K562 (cell line): ENCODE measurements around the gene PDGFD. TPM values are rescaled to one million over a fixed set of nuclear protein-coding genes. Genes with fewer than 3 reads are reported as not detected.

ENCODE experiments used
- ATAC-seq: fragments of 200-7000 bp; cut with Tn5 transposase; 3 replicates; pipeline ENCODE4 v1.9.1; 2020; ENCODE audit warnings: moderate library complexity
- BruUV-seq: library from RNA; stranded (reverse); fragments of 400-500 nt; replicated peaks from 2 replicates; lab custom pipeline; 2021; lab: Mats Ljungman, UMichigan
- CTCF ChIA-PET: fragments of 300-600 bp; formaldehyde crosslinking; extraction: SDS; loops from one replicate; lab custom pipeline; 2021; ENCODE audit warnings: low intra/inter-chr PET ratio; lab: Yijun Ruan, JAX
- POLR2A ChIA-PET: fragments of 300-600, 350-650 bp; sonication (Branson Sonifier 250); formaldehyde crosslinking; extraction: SDS; loops from one replicate; lab custom pipeline; 2021; ENCODE audit warnings: antibody characterized with exemption, inconsistent platforms; lab: Yijun Ruan, JAX
- DNase-seq, 4 experiments: peaks; one replicate each; pipeline versions ENCODE4 v3.0.0 to v3.0.0-alpha.2; 2011 to 2018; ENCODE audit warnings: low spot score in 3 of 4, mixed read lengths in 3 of 4; ENCODE audit errors: extremely low read depth in 1 of 4
- FAIRE-seq: peaks from 2 replicates; lab custom pipeline; 2011; peaks lifted over from hg19 to GRCh38; lab: Jason Lieb, UNC
- H2AFZ ChIP-seq: 2 replicates; pipeline ENCODE4 v1.6.0; 2011; ENCODE audit warnings: low read depth, low read length, control low read depth, inconsistent platforms
- H3K27ac ChIP-seq: fragments of 200-600 bp; 3 replicates; pipeline ENCODE4 v1.8.0; 2011; ENCODE audit warnings: low read depth, mild to moderate bottlenecking, control low read depth, inconsistent platforms, low read length, moderate library complexity, mixed read lengths; ENCODE audit errors: extremely low read depth
- H3K27me3 ChIP-seq, 2 experiments: fragments of 300-600 bp in 1 of 2; 2 replicates in 1 of 2; 3 replicates in 1 of 2; pipeline versions ENCODE4 v1.6.0 to v1.8.0; 2011; ENCODE audit warnings: inconsistent platforms in 2 of 2, low read length in 2 of 2, mild to moderate bottlenecking in 1 of 2, mixed read lengths in 1 of 2, moderate library complexity in 1 of 2; ENCODE audit not compliant: control insufficient read depth in 2 of 2, insufficient read depth in 2 of 2
- H3K36me3 ChIP-seq: fragments of 300-600 bp; 3 replicates; pipeline ENCODE4 v1.8.0; 2011; ENCODE audit warnings: mild to moderate bottlenecking, low read length, inconsistent platforms; ENCODE audit not compliant: control insufficient read depth, insufficient read depth
- H3K4me1 ChIP-seq, 2 experiments: fragments of 200-600 bp in 1 of 2; replicated peaks in 1 of 2; 2 replicates in 1 of 2; 3 replicates in 1 of 2; pipeline versions ENCODE4 v1.5.1 to v1.8.0; 2011; ENCODE audit warnings: inconsistent platforms in 2 of 2, low read length in 2 of 2, mild to moderate bottlenecking in 1 of 2, mixed read lengths in 1 of 2, moderate library complexity in 1 of 2; ENCODE audit not compliant: control insufficient read depth in 2 of 2, insufficient read depth in 2 of 2
- H3K4me2 ChIP-seq: 2 replicates; pipeline ENCODE4 v1.6.1; 2011; ENCODE audit warnings: low read length, control low read depth, inconsistent platforms, mixed read lengths; ENCODE audit not compliant: insufficient read depth
- H3K4me3 ChIP-seq: fragments of 200-600 bp; sonication (generic), shearing (Covaris generic); 2 replicates; pipeline ENCODE4 v1.5.1; 2016; ENCODE audit warnings: control low read depth, inconsistent platforms
- H3K79me2 ChIP-seq: fragments of 200-600 bp; 3 replicates; pipeline ENCODE4 v1.8.0; 2011; ENCODE audit warnings: low read length, inconsistent platforms; ENCODE audit not compliant: control insufficient read depth, insufficient read depth
- H3K9ac ChIP-seq, 2 experiments: 2 replicates each; pipeline versions ENCODE4 v1.6.0 to v1.6.1; 2011; ENCODE audit warnings: low read depth in 2 of 2, low read length in 2 of 2, control low read depth in 1 of 2, inconsistent platforms in 1 of 2, mild to moderate bottlenecking in 1 of 2, mixed read lengths in 1 of 2; ENCODE audit not compliant: insufficient read depth in 1 of 2
- H3K9me1 ChIP-seq: one replicate; pipeline ENCODE4 v1.6.0; 2011; ENCODE audit warnings: inconsistent platforms, mild to moderate bottlenecking, low read length, moderate library complexity; ENCODE audit not compliant: control insufficient read depth, insufficient read depth
- H3K9me3 ChIP-seq: replicated peaks from 2 replicates; pipeline ENCODE4 v1.5.1; 2011; ENCODE audit warnings: low read depth, low read length, inconsistent platforms; ENCODE audit not compliant: control insufficient read depth, insufficient read depth
- H4K20me1 ChIP-seq: replicated peaks from 2 replicates; pipeline ENCODE4 v1.6.1; 2011; ENCODE audit warnings: low read length, inconsistent platforms, mixed read lengths; ENCODE audit not compliant: control insufficient read depth, insufficient read depth
- CEBPG ChIP-seq, 3 experiments: fragments of 200-800 bp in 1 of 3; sonication (Bioruptor generic) in 1 of 3; sonication (generic) in 1 of 3; formaldehyde crosslinking in 1 of 3; IDR thresholded peaks in 2 of 3; conservative IDR thresholded peaks in 1 of 3; 2 replicates each; pipeline versions ENCODE4 v1.6.1 to v1.8.0; 2016 to 2022; ENCODE audit warnings: missing compliant biosample characterization in 2 of 3, missing genetic modification characterization in 2 of 3, mild to moderate bottlenecking in 1 of 3, missing genetic modification reagents in 1 of 3
- DPF2 ChIP-seq: fragments of 450-650 bp; IDR thresholded peaks from 2 replicates; pipeline ENCODE4 v1.6.1; 2016
- HEY1 ChIP-seq: fragments of 250-450 bp; sonication (Bioruptor Pico); IDR thresholded peaks from 2 replicates; pipeline ENCODE4 v1.5.0; 2020; ENCODE audit warnings: mild to moderate bottlenecking, moderate library complexity, borderline replicate concordance
- JUND ChIP-seq, 2 experiments: IDR thresholded peaks; 2 replicates in 1 of 2; 3 replicates in 1 of 2; pipeline ENCODE4 v1.6.1; 2011; ENCODE audit warnings: borderline replicate concordance in 2 of 2, low read depth in 2 of 2, low read length in 2 of 2, improper control_type of control experiment in 1 of 2, missing biosample characterization in 1 of 2, missing genetic modification characterization in 1 of 2, missing genetic modification reagents in 1 of 2
- KDM5B ChIP-seq: fragments of 200-600 bp; sonication (generic); IDR thresholded peaks from 2 replicates; pipeline ENCODE4 v1.6.1; 2012; ENCODE audit warnings: low read depth, mild to moderate bottlenecking, moderate library complexity, low read length, control low read depth, inconsistent platforms; ENCODE audit not compliant: insufficient replicate concordance
- MAFK ChIP-seq: IDR thresholded peaks from 2 replicates; pipeline ENCODE4 v1.6.1; 2011; ENCODE audit warnings: low read length, improper control_type of control experiment
- PHF21A ChIP-seq: fragments of 450-650 bp; IDR thresholded peaks from 2 replicates; pipeline ENCODE4 v1.6.1; 2017; ENCODE audit warnings: low read depth, borderline replicate concordance
- RAD21 ChIP-seq, 2 experiments: fragments of 250-450 bp in 1 of 2; fragments of 450-650 bp in 1 of 2; sonication (Bioruptor Pico) in 1 of 2; formaldehyde crosslinking in 1 of 2; IDR thresholded peaks in 1 of 2; conservative IDR thresholded peaks in 1 of 2; 2 replicates each; pipeline versions ENCODE4 v1.4.0 to v1.8.0; 2020 to 2022; ENCODE audit warnings: mild to moderate bottlenecking in 2 of 2, moderate library complexity in 1 of 2
- RBM14 ChIP-seq: fragments of 200-400 bp; formaldehyde crosslinking; IDR thresholded peaks from 2 replicates; pipeline ENCODE4 v1.6.1; 2018; ENCODE audit warnings: low read depth, mild to moderate bottlenecking, low read length, moderate library complexity, borderline replicate concordance; ENCODE audit not compliant: insufficient read depth
- RBM22 ChIP-seq: fragments of 200-400 bp; formaldehyde crosslinking; IDR thresholded peaks from 2 replicates; pipeline ENCODE4 v1.6.1; 2018; ENCODE audit warnings: low read length, low read depth; ENCODE audit not compliant: poor library complexity, severe bottlenecking
- SMC3 ChIP-seq: conservative IDR thresholded peaks from 2 replicates; pipeline ENCODE4 v1.6.1; 2011; ENCODE audit warnings: low read depth, low read length, improper control_type of control experiment; ENCODE audit not compliant: insufficient read depth
- TFAM ChIP-seq: fragments of 250-450 bp; sonication (Bioruptor Pico); conservative IDR thresholded peaks from 2 replicates; pipeline ENCODE4 v1.5.0; 2021; ENCODE audit warnings: mild to moderate bottlenecking, moderate library complexity
- ZFP36 ChIP-seq: fragments of 150-350 bp; IDR thresholded peaks from 2 replicates; pipeline ENCODE4 v1.6.1; 2018; ENCODE audit warnings: low read length, low read depth; ENCODE audit not compliant: partially characterized antibody
- ZNF507 ChIP-seq: conservative IDR thresholded peaks from 2 replicates; pipeline ENCODE4 v1.6.1; 2017; ENCODE audit warnings: missing genetic modification characterization, missing compliant biosample characterization
- ZNF766 ChIP-seq: fragments of 200-800 bp; sonication (Bioruptor generic); conservative IDR thresholded peaks from 2 replicates; pipeline ENCODE4 v1.6.1; 2016; ENCODE audit warnings: missing genetic modification characterization, missing compliant biosample characterization
- WGBS: fragments of 100-300 bp; shearing (Covaris generic); methylation state at CpG from one replicate; pipeline ENCODE4 v1.1.6; 2016; ENCODE audit warnings: low coverage, mixed read lengths; ENCODE audit not compliant: insufficient coverage; ENCODE audit errors: missing lambda C conversion rate; 5-methylcytosine and 5-hydroxymethylcytosine counted together
- in situ Hi-C: fragments of 300-500 bp; cut with MboI; formaldehyde crosslinking; loops from 4 replicates; pipeline ENCODE4 v1.15.0; 2018; ENCODE audit warnings: inconsistent platforms, mixed read lengths
- intact Hi-C: fragments of 100-400 bp; cut with micrococcal nuclease; formaldehyde crosslinking; loops from 2 replicates; pipeline ENCODE4 v1.14.2; 2022
- polyA plus RNA-seq, 8 experiments: library from polyadenylated mRNA; depleted of rRNA in 4 of 8; stranded (reverse) in 5 of 8; unstranded in 3 of 8; fragments of >200 nt; fragmentation: Nextera tagmentation in 2 of 8; fragmentation: Illumina TruSeq in 1 of 8; extraction: Ambion mirVana in 2 of 8; extraction: Trizol in 1 of 8; gene quantifications; 2 replicates each; pipeline versions ENCODE4 v1.2.1 to v1.2.3, GENCODE V29; 2011 to 2014; ENCODE audit warnings: inconsistent platforms in 1 of 8, missing spikeins in 1 of 8
- total RNA-seq, 7 experiments: library from RNA; depleted of rRNA in 6 of 7; stranded (reverse); fragments of >200 nt in 6 of 7; fragmentation: Illumina TruSeq in 2 of 7; extraction: Trizol in 2 of 7; gene quantifications; 2 replicates each; pipeline versions ENCODE4 v1.2.1 to v1.2.3, GENCODE V29; 2011 to 2021; ENCODE audit warnings: low replicate concordance in 1 of 7
- TF ChIP-seq, protein P1 (sequence below): fragments of 450-650 bp; IDR thresholded peaks from 2 replicates; pipeline ENCODE4 v1.6.1; 2014; ENCODE audit warnings: low read depth, mild to moderate bottlenecking, moderate library complexity, borderline replicate concordance
- TF ChIP-seq, protein P2 (sequence below): sonication (generic); formaldehyde crosslinking; IDR thresholded peaks from 2 replicates; pipeline ENCODE4 v1.8.0; 2022; ENCODE audit warnings: missing genetic modification reagents, mild to moderate bottlenecking, borderline replicate concordance

The PDGFD gene
- total and polyA plus RNA-seq, 9 of the 15 experiments (the other 6 are each of a cell fraction or from before 2014, with no cell fraction given), result 0.11 TPM; not detected in 8

DNA sequence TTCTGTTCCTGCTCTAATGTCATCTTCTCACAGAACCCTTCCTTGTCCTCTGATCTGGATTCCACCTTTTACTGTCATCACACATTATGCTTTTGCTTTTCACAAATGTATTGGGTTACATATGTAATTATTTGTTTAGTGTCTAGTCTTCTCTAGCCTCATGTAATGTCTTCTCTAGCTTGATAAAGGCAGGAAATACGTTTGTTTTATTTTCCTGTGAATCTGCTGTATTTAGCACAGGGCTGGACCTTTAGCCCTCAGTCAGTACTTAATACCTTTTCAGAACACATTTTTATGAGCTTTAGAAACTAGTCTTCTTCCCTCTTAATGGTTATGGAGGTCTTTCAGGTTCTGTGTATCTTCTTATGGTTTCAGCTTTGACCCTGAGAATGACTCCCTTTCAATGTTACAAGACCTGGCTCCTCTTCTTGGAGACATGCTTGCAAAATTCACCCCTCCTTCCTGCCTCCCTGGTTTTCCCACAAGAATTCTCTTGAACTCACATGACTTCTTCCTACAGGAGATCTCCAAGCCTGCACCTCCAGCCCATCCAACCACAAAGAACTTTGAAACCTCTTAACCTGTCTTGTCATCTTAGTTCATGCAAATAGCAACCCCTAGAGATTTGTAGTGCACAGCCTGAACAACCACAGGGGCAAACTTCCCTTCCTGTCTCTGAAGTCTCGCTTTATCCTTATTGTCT is 260.2 kb downstream of the PDGFD start:
- FAIRE-seq (no peak), DNase-seq (no peak), ATAC-seq (no peak)
- H3K4me2 ChIP-seq, result no peak overlapping the region
- no peaks in the 10 kb centered on the region for H3K9me1 ChIP-seq
- no TSS peak for BruUV-seq
- no peaks in the 10 kb centered on the region for H3K79me2 ChIP-seq
- POLR2A ChIA-PET, result no interaction called here
- in situ Hi-C loops (no loop called here), intact Hi-C loops (no loop called here)
- H3K4me3 ChIP-seq, result no peak overlapping the region
- WGBS, result 0% methylated on average over 2 of the region's 2 CpGs
- H3K9me3 ChIP-seq, result no peaks in the 10 kb centered on the region
- CTCF ChIA-PET, result no interaction called here
- H3K27ac ChIP-seq, result no peak overlapping the region
- H3K36me3 ChIP-seq, result no peaks in the 10 kb centered on the region
- H2AFZ ChIP-seq, result no peak overlapping the region
- H4K20me1 ChIP-seq, result no peaks in the 10 kb centered on the region
- no peaks in the 10 kb centered on the region for H3K27me3 ChIP-seq
- H3K4me1 ChIP-seq, result no peaks in the 10 kb centered on the region
- no peak overlapping the region for H3K9ac ChIP-seq
- TF ChIP-seq DPF2 (no peak), TFAM (CRISPR knock-in tag) (no peak), ZNF507 (no peak), PHF21A (no peak), MAFK (no peak), RBM22 (no peak), SMC3 (no peak), KDM5B (no peak), CEBPG (CRISPR knock-in tag; IDR thresholded peaks at IDR 0.05) (no peak), CEBPG (tag; conservative IDR thresholded peaks at IDR 0.05 in 1 of 2, IDR thresholded peaks at IDR 0.05 in 1 of 2) (no peak), RBM14 (no peak), RAD21 (CRISPR knock-in tag; conservative IDR thresholded peaks at IDR 0.05 in 1 of 2, IDR thresholded peaks at IDR 0.05 in 1 of 2) (no peak), ZNF766 (CRISPR knock-in tag) (no peak), JUND (IDR thresholded peaks at IDR 0.05; ENCODE audit: borderline replicate concordance, low read depth, low read length) (no peak), JUND (tag; IDR thresholded peaks at IDR 0.05; ENCODE audit: borderline replicate concordance, low read depth, low read length) (no peak), ZFP36 (no peak), HEY1 (CRISPR knock-in tag) (no peak)
- TF ChIP-seq, protein P1, sequence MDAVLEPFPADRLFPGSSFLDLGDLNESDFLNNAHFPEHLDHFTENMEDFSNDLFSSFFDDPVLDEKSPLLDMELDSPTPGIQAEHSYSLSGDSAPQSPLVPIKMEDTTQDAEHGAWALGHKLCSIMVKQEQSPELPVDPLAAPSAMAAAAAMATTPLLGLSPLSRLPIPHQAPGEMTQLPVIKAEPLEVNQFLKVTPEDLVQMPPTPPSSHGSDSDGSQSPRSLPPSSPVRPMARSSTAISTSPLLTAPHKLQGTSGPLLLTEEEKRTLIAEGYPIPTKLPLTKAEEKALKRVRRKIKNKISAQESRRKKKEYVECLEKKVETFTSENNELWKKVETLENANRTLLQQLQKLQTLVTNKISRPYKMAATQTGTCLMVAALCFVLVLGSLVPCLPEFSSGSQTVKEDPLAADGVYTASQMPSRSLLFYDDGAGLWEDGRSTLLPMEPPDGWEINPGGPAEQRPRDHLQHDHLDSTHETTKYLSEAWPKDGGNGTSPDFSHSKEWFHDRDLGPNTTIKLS, result no peak
- TF ChIP-seq, protein P2, sequence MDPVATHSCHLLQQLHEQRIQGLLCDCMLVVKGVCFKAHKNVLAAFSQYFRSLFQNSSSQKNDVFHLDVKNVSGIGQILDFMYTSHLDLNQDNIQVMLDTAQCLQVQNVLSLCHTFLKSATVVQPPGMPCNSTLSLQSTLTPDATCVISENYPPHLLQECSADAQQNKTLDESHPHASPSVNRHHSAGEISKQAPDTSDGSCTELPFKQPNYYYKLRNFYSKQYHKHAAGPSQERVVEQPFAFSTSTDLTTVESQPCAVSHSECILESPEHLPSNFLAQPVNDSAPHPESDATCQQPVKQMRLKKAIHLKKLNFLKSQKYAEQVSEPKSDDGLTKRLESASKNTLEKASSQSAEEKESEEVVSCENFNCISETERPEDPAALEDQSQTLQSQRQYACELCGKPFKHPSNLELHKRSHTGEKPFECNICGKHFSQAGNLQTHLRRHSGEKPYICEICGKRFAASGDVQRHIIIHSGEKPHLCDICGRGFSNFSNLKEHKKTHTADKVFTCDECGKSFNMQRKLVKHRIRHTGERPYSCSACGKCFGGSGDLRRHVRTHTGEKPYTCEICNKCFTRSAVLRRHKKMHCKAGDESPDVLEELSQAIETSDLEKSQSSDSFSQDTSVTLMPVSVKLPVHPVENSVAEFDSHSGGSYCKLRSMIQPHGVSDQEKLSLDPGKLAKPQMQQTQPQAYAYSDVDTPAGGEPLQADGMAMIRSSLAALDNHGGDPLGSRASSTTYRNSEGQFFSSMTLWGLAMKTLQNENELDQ (CRISPR knock-in tag), result no peak
